MM.1S (cell line): ENCODE results near the gene CEL.

ENCODE experiments used
- DNase-seq: peaks from one replicate; pipeline ENCODE4 v3.0.0-alpha.2; 2015
- H2AFZ ChIP-seq: fragments of 300-600 bp; sonication (generic); 2 replicates; pipeline ENCODE4 v1.6.0; 2016; ENCODE audit warnings: antibody characterized with exemption, low read length
- H3F3A ChIP-seq: fragments of 300-600 bp; sonication (generic); 2 replicates; pipeline ENCODE4 v1.6.1; 2016; ENCODE audit warnings: mild to moderate bottlenecking, antibody characterized with exemption, low read length, moderate library complexity, mixed read lengths; ENCODE audit not compliant: insufficient read depth
- H3K27ac ChIP-seq: fragments of 300-600 bp; sonication (generic); 2 replicates; pipeline ENCODE4 v1.5.1; 2016; ENCODE audit warnings: mild to moderate bottlenecking, low read length
- H3K27me3 ChIP-seq: fragments of 300-600 bp; sonication (generic); replicated peaks from 2 replicates; pipeline ENCODE4 v1.6.0; 2016; ENCODE audit warnings: low read length; ENCODE audit not compliant: insufficient read depth
- H3K36me3 ChIP-seq: fragments of 300-600 bp; sonication (generic); replicated peaks from 2 replicates; pipeline ENCODE4 v1.6.1; 2016; ENCODE audit warnings: mild to moderate bottlenecking, low read length, mixed read lengths; ENCODE audit not compliant: insufficient read depth
- H3K4me1 ChIP-seq: fragments of 300-600 bp; sonication (generic); 2 replicates; pipeline ENCODE4 v1.6.1; 2016; ENCODE audit warnings: low read length, mixed read lengths
- H3K4me2 ChIP-seq: fragments of 300-600 bp; sonication (generic); 2 replicates; pipeline ENCODE4 v1.6.0; 2016; ENCODE audit warnings: low read depth, low read length
- H3K4me3 ChIP-seq: fragments of 300-600 bp; sonication (generic); 2 replicates; pipeline ENCODE4 v1.5.1; 2016; ENCODE audit warnings: low read length, mixed read lengths
- H3K79me2 ChIP-seq: fragments of 300-600 bp; sonication (generic); 2 replicates; pipeline ENCODE4 v1.6.1; 2016; ENCODE audit warnings: mixed run types, low read length, mixed read lengths
- H3K9ac ChIP-seq: fragments of 300-600 bp; sonication (generic); 2 replicates; pipeline ENCODE4 v1.6.1; 2016; ENCODE audit warnings: low read length, mixed read lengths
- H3K9me2 ChIP-seq: fragments of 300-600 bp; sonication (generic); replicated peaks from 2 replicates; pipeline ENCODE4 v1.6.1; 2016; ENCODE audit warnings: mild to moderate bottlenecking, low read length, mixed read lengths; ENCODE audit not compliant: insufficient read depth
- H3K9me3 ChIP-seq: fragments of 300-600 bp; sonication (generic); replicated peaks from 2 replicates; pipeline ENCODE4 v1.6.1; 2016; ENCODE audit warnings: mild to moderate bottlenecking, low read length, mixed read lengths; ENCODE audit not compliant: insufficient read depth
- H4K20me1 ChIP-seq: fragments of 300-600 bp; sonication (generic); 2 replicates; pipeline ENCODE4 v1.6.1; 2016; ENCODE audit warnings: mild to moderate bottlenecking, low read length, moderate library complexity, mixed read lengths; ENCODE audit not compliant: insufficient read depth
- CTCF ChIP-seq: fragments of 300-600 bp; sonication (generic); IDR thresholded peaks from 2 replicates; pipeline ENCODE4 v1.5.1; 2016; ENCODE audit warnings: antibody characterized with exemption, low read length, mixed read lengths
- EZH2 ChIP-seq: fragments of 300-600 bp; sonication (generic); optimal IDR thresholded peaks from 2 replicates; pipeline ENCODE3; 2017; ENCODE audit warnings: low read depth, mild to moderate bottlenecking, antibody characterized with exemption, low read length, mixed read lengths
- EZH2phosphoT487 ChIP-seq: fragments of 300-600 bp; sonication (generic); IDR thresholded peaks from 2 replicates; pipeline ENCODE4 v1.6.1; 2018; ENCODE audit warnings: antibody characterized with exemption, low read length

CEL gene

DNA sequence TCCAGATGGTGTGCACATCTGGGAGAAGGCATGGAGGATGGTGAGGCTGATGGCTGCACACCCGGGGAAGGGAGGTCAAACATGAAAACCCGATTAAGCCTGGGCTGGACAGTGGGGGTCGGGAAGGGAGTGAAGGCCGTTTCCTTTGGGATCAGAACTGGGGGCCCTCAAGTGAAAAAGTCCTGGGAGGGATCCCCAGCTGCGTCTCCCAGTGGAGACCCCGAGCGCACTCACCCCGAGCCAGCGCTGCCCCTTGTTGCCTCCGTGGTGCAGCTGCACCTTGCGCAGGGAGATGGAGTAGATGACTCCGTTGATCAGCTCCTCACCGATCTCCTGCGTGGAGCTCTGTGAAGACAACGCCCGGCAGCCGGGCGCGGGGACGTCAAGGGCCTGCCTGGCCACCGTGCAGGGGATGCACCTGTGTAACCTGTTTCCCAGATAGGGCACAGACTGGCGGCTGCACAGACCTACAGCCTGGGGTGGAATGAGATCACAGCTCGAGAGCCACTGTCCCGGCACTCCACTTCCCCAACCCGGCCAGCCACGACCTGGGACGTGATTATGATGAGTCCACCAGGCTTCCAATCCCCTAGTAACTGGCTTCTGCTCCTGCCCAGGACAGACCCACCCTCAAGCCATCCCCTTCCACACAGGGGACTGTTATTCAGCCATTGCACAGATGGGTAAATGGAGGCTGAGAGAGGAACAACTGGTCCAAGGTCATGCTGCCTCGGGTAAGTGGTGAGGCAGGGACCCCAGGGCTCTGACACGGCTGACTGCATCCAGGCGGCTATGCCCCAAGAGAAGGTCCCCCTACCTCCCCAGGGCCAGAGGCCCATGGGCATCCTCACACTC lies 50.3 kb downstream of the CEL start:
- Histone ChIP-seq H3K4me2 (no peak overlapping the region), H3K27ac (no peak overlapping the region), H4K20me1 (no peaks in the 10 kb centered on the region), H3K79me2 (peaks cover 6% of the 10 kb centered on the region), H2AFZ (no peak overlapping the region), H3K27me3 (no peaks in the 10 kb centered on the region), H3K4me3 (no peak overlapping the region), H3K36me3 (no peaks in the 10 kb centered on the region), H3K4me1 (no peaks in the 10 kb centered on the region), H3F3A (no peaks in the 10 kb centered on the region), H3K9ac (no peak overlapping the region), H3K9me3 (no peaks in the 10 kb centered on the region), H3K9me2 (no peaks in the 10 kb centered on the region)
- DNase-seq: no peak
- TF ChIP-seq EZH2phosphoT487 (no peak), EZH2 (no peak), CTCF (no peak)

- Histone ChIP-seq H3K36me3 (no peaks in the 10 kb centered on the region), H2AFZ (no peak overlapping the region), H3K4me1 (no peaks in the 10 kb centered on the region), H3K4me2 (no peak overlapping the region), H3K27ac (no peak overlapping the region), H3K79me2 (peaks cover 6% of the 10 kb centered on the region), H3K4me3 (no peak overlapping the region), H3K9me2 (no peaks in the 10 kb centered on the region), H4K20me1 (no peaks in the 10 kb centered on the region), H3F3A (no peaks in the 10 kb centered on the region), H3K27me3 (no peaks in the 10 kb centered on the region), H3K9me3 (no peaks in the 10 kb centered on the region), H3K9ac (no peak overlapping the region)
- TF ChIP-seq EZH2: no peak
- no peak for TF ChIP-seq EZH2phosphoT487
- no peak for TF ChIP-seq CTCF
- DNase-seq: no peak
These were observed 50.9 kb downstream of the CEL start for GRCh38 chr9:133112663-133113026.

- Histone ChIP-seq H3K9me2 (no peaks in the 10 kb centered on the region), H4K20me1 (no peaks in the 10 kb centered on the region), H3K27me3 (no peaks in the 10 kb centered on the region), H3K9me3 (no peaks in the 10 kb centered on the region), H3K4me2 (no peak overlapping the region), H3K4me3 (no peak overlapping the region), H2AFZ (no peak overlapping the region), H3K27ac (no peak overlapping the region), H3F3A (no peaks in the 10 kb centered on the region), H3K36me3 (no peaks in the 10 kb centered on the region), H3K9ac (no peak overlapping the region), H3K4me1 (no peaks in the 10 kb centered on the region), H3K79me2 (peaks cover 6% of the 10 kb centered on the region)
- TF ChIP-seq EZH2phosphoT487 (no peak), CTCF (no peak)
- no peak for DNase-seq
These were observed 51.6 kb downstream of the CEL start for GRCh38 chr9:133113163-133113948.
